Esophagus muscularis mucosa (tissue), 4 donors: ENCODE measurements around the gene CPA5. TPM values are rescaled to one million over a fixed set of nuclear protein-coding genes. Genes with fewer than 3 reads are reported as not detected.

ENCODE experiments used
- DNase-seq: peaks from one replicate; pipeline ENCODE4 v3.0.0-alpha.2; 2017; ENCODE audit errors: extremely low spot score
- H3K27ac ChIP-seq, 4 donors: fragments of 200-600 bp; sonication (generic); replicated peaks in 1 of 4; 1 replicate in 3 of 4; 2 replicates in 1 of 4; pipeline ENCODE4 v1.5.1; 2016 to 2019; ENCODE audit warnings: mild to moderate bottlenecking in 1 of 4
- H3K27me3 ChIP-seq, 4 donors: fragments of 200-600 bp; sonication (generic); one replicate each; pipeline versions ENCODE4 v1.5.1 to v1.6.0; 2016 to 2019
- H3K36me3 ChIP-seq, 4 donors: fragments of 200-600 bp; sonication (generic); one replicate each; pipeline ENCODE4 v1.5.1; 2016 to 2019
- H3K4me1 ChIP-seq, 4 donors: fragments of 200-600 bp; sonication (generic); one replicate each; pipeline ENCODE4 v1.5.1; 2016 to 2019
- H3K4me3 ChIP-seq, 4 donors: fragments of 200-600 bp; sonication (generic); 1 replicate in 2 of 4; 2 replicates in 2 of 4; pipeline ENCODE4 v1.5.1; 2016 to 2019; ENCODE audit warnings: mild to moderate bottlenecking in 4 of 4, moderate library complexity in 1 of 4
- H3K9me3 ChIP-seq, 4 donors: fragments of 200-600 bp; sonication (generic); 1 replicate in 3 of 4; 2 replicates in 1 of 4; pipeline ENCODE4 v1.5.1; 2016 to 2019
- CTCF ChIP-seq, 3 experiments: fragments of 200-600 bp in 2 of 3; fragments of 450-650 bp in 1 of 3; sonication (generic) in 2 of 3; IDR thresholded peaks; one replicate each; pipeline ENCODE4 v1.5.1; 2017 to 2019; ENCODE audit warnings: antibody characterized with exemption in 3 of 3, mild to moderate bottlenecking in 2 of 3, moderate library complexity in 1 of 3
- EP300 ChIP-seq: sonication (generic); formaldehyde crosslinking; IDR thresholded peaks from one replicate; pipeline ENCODE4 v1.6.1; 2017; ENCODE audit warnings: antibody characterized with exemption
- POLR2A ChIP-seq: fragments of 450-650 bp; IDR thresholded peaks from one replicate; pipeline ENCODE4 v1.6.1; 2017; ENCODE audit warnings: antibody characterized with exemption, moderate library complexity, mild to moderate bottlenecking, low read depth
- POLR2AphosphoS5 ChIP-seq, 2 donors: sonication (generic); formaldehyde crosslinking; IDR thresholded peaks; one replicate each; pipeline ENCODE4 v1.6.1; 2017; ENCODE audit warnings: antibody characterized with exemption in 2 of 2
- WGBS: methylation state at CpG from one replicate; pipeline ENCODE4 v1.1.5; 2018; 5-methylcytosine and 5-hydroxymethylcytosine counted together
- intact Hi-C: fragments of 100-400 bp; cut with DNase I; formaldehyde crosslinking; loops from one replicate; pipeline ENCODE4 v1.15.1; 2023
- total RNA-seq, 4 donors: library from RNA; depleted of rRNA; stranded (reverse); fragments of >200 nt; gene quantifications; one replicate each; pipeline versions ENCODE4 v1.1.0 to v1.2.1, GENCODE V29; 2016

CPA5 gene
- total RNA-seq, 4 donors from 2014 or later, result not detected

- intact Hi-C loops, result no loop called here
- 91% methylated on average over 9 of the region's 19 CpGs for WGBS
- Histone ChIP-seq H3K4me1 (peaks cover 8 to 47% (median 41%) of the 10 kb centered on the region in 4 donors), H3K27ac (no peak overlapping the region), H3K4me3 (no peak overlapping the region), H3K9me3 (no peaks in the 10 kb centered on the region), H3K27me3 (no peaks in the 10 kb centered on the region), H3K36me3 (no peaks in the 10 kb centered on the region)
- TF ChIP-seq CTCF (IDR thresholded peaks at IDR 0.05) (no peak), EP300 (no peak), POLR2AphosphoS5 (IDR thresholded peaks at IDR 0.05) (no peak), POLR2A (no peak)
- no peak for DNase-seq
Observed at GRCh38 chr7:130367836-130368746, 23.5 kb downstream of the CPA5 start.

- no peak for TF ChIP-seq POLR2A
- no peak for TF ChIP-seq EP300
- TF ChIP-seq CTCF (IDR thresholded peaks at IDR 0.05), result no peak
- TF ChIP-seq POLR2AphosphoS5 (IDR thresholded peaks at IDR 0.05), result no peak
- Histone ChIP-seq H3K9me3 (no peaks in the 10 kb centered on the region), H3K4me3 (no peak overlapping the region), H3K4me1 (peaks cover 12 to 58% (median 52%) of the 10 kb centered on the region in 4 donors), H3K36me3 (no peaks in the 10 kb centered on the region), H3K27me3 (no peaks in the 10 kb centered on the region), H3K27ac (no peak overlapping the region)
- no peak for DNase-seq
- intact Hi-C loops, result no loop called here
- WGBS, result 64% methylated on average over 8 of the region's 10 CpGs
Observed at GRCh38 chr7:130369110-130369711, 24.6 kb downstream of the CPA5 start.

GRCh38 chr7:130369831-130370550 lies 25.4 kb downstream of the CPA5 start:
- TF ChIP-seq CTCF (IDR thresholded peaks at IDR 0.05), result no peak
- TF ChIP-seq POLR2A, result no peak
- TF ChIP-seq POLR2AphosphoS5 (IDR thresholded peaks at IDR 0.05), result no peak
- TF ChIP-seq EP300, result no peak
- no peak overlapping the region for H3K27ac ChIP-seq
- H3K27me3 ChIP-seq, result no peaks in the 10 kb centered on the region
- peaks cover 12 to 64% (median 56%) of the 10 kb centered on the region in 4 donors for H3K4me1 ChIP-seq
- WGBS, result 58% methylated on average over 3 of the region's 3 CpGs
- no peak overlapping the region for H3K4me3 ChIP-seq
- no peaks in the 10 kb centered on the region for H3K36me3 ChIP-seq
- no peak for DNase-seq
- no peaks in the 10 kb centered on the region for H3K9me3 ChIP-seq
- intact Hi-C loops, result no loop called here

GRCh38 chr7:130371046-130371445 lies 26.4 kb downstream of the CPA5 start:
- Histone ChIP-seq H3K27ac (peak overlapping the region in 3 of 4 donors; percentile 25 to 87 (median 40)), H3K4me1 (peaks cover 12 to 60% (median 56%) of the 10 kb centered on the region in 4 donors), H3K36me3 (no peaks in the 10 kb centered on the region), H3K27me3 (no peaks in the 10 kb centered on the region), H3K4me3 (no peak overlapping the region), H3K9me3 (no peaks in the 10 kb centered on the region)
- WGBS, result 60% methylated on average over 1 of the region's 3 CpGs
- intact Hi-C loops, result no loop called here
- no peak for DNase-seq
- TF ChIP-seq CTCF (IDR thresholded peaks at IDR 0.05) (no peak), POLR2A (no peak), EP300 (no peak), POLR2AphosphoS5 (IDR thresholded peaks at IDR 0.05) (no peak)
